ENCODE results near the gene RPH3AL.

RPH3AL gene

GRCh38 chr17:327296-327695 is 25.3 kb downstream of the RPH3AL start:
- no peak for DNase-seq (ENCODE audit: low read depth)
- no peak overlapping the region for H3K4me3 ChIP-seq (ENCODE audit: low read length)
- TF ChIP-seq, protein P1, sequence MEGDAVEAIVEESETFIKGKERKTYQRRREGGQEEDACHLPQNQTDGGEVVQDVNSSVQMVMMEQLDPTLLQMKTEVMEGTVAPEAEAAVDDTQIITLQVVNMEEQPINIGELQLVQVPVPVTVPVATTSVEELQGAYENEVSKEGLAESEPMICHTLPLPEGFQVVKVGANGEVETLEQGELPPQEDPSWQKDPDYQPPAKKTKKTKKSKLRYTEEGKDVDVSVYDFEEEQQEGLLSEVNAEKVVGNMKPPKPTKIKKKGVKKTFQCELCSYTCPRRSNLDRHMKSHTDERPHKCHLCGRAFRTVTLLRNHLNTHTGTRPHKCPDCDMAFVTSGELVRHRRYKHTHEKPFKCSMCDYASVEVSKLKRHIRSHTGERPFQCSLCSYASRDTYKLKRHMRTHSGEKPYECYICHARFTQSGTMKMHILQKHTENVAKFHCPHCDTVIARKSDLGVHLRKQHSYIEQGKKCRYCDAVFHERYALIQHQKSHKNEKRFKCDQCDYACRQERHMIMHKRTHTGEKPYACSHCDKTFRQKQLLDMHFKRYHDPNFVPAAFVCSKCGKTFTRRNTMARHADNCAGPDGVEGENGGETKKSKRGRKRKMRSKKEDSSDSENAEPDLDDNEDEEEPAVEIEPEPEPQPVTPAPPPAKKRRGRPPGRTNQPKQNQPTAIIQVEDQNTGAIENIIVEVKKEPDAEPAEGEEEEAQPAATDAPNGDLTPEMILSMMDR (IDR thresholded peaks at IDR 0.05; ENCODE audit: insufficient read depth, low read depth, low read length, missing control alignments), result no peak

DNA sequence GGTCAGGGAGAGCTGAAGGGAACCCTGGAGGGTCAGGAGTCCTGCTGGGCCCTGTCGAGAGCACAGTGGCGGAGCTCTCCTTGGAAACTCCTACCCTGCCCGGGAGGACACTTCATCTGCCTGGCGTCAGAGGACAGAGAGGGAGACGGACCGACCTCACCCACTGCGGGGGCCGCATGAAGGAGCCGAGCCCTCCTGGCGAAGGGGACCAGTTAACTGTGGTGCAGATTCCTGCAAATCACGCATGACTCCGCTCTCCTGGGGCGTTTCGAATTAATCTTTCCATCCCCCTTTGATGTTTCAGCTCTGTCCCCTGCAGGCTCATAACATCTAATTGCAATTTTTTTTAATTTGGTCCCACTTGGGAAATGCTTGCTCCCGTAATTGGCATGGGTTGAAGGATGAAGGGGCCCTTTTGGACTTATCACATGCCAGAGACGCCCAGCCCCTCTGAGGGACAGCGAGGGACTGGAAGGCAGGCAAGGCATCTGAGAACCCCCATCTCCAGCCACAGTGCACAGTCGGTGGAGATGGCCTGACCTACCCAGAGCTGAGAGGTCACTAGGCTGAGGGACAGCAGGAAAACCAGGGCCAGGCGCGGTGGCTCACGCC is 26.5 kb downstream of the RPH3AL start:
- no peak for DNase-seq (ENCODE audit: low read depth)
- TF ChIP-seq, protein P1 (IDR thresholded peaks at IDR 0.05; ENCODE audit: insufficient read depth, low read depth, low read length, missing control alignments), result no peak
- no peak overlapping the region for H3K4me3 ChIP-seq (ENCODE audit: low read length)

DNA sequence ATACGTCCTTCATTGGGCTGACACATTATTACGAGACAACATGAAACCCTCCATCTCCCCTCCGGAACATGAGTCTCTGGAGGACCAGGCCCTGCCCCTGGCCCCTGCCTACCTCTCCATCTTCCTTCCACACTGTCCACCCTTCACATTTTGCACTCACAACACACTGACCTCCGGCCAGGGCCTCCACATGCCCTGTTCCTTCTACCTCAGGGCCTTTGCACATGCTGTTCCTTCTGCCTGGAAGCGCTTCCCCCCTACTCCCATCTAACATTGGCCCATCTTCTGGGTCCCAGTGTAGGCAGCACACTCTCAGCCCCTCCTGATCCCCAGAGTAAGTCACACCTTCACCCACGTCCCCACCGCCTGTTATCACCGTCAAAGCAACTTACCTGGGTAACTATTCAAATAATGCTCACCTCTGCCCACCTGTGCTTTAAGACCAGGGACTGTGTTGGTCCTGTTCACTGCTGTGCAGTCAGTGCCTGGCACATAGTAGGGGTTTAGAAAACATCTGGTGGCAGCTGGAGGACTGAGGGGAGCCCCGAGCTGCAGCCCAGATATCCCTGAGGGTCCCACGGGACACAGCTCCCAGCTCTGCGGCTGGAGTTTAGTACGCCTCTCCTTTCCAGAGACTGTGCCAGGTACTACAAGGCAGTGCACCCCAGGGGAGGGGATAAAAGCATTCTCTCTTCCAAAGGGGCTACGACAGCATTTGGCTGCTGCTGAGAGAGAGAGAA is 27.2 kb downstream of the RPH3AL start:
- TF ChIP-seq, protein P1 (IDR thresholded peaks at IDR 0.05; ENCODE audit: insufficient read depth, low read depth, low read length, missing control alignments), result no peak
- H3K4me3 ChIP-seq (ENCODE audit: low read length), result no peak overlapping the region
- DNase-seq (ENCODE audit: low read depth), result no peak

- no peak for DNase-seq (ENCODE audit: low read depth)
- TF ChIP-seq, protein P1 (IDR thresholded peaks at IDR 0.05; ENCODE audit: insufficient read depth, low read depth, low read length, missing control alignments), result no peak
- no peak overlapping the region for H3K4me3 ChIP-seq (ENCODE audit: low read length)
These were observed 28.7 kb downstream of the RPH3AL start for GRCh38 chr17:323721-324571.

- TF ChIP-seq, protein P1 (IDR thresholded peaks at IDR 0.05; ENCODE audit: insufficient read depth, low read depth, low read length, missing control alignments), result no peak
- no peak overlapping the region for H3K4me3 ChIP-seq (ENCODE audit: low read length)
- DNase-seq (ENCODE audit: low read depth), result no peak
These were observed 29.4 kb downstream of the RPH3AL start for GRCh38 chr17:323181-323580.

- TF ChIP-seq, protein P1 (IDR thresholded peaks at IDR 0.05; ENCODE audit: insufficient read depth, low read depth, low read length, missing control alignments), result no peak
- H3K4me3 ChIP-seq (ENCODE audit: low read length), result no peak overlapping the region
- no peak for DNase-seq (ENCODE audit: low read depth)
These were observed 30.4 kb downstream of the RPH3AL start for GRCh38 chr17:322006-322780.

Data from epithelial cell of esophagus (primary cell).